Liver (tissue), 9 donors: ENCODE results near the gene KRTAP5-10. TPM values are rescaled to one million over a fixed set of nuclear protein-coding genes. Genes with fewer than 3 reads are reported as not detected.

ENCODE experiments used
- DNase-seq: peaks from one replicate; pipeline ENCODE4 v3.0.0-alpha.2; 2017; ENCODE audit warnings: low spot score
- H3K27ac ChIP-seq, 2 donors: one replicate each; pipeline ENCODE4 v1.7.0; 2013; ENCODE audit warnings: inconsistent platforms in 2 of 2, low read length in 2 of 2, control low read depth in 1 of 2, low read depth in 1 of 2, mild to moderate bottlenecking in 1 of 2
- H3K27me3 ChIP-seq, 4 donors: one replicate each; pipeline versions ENCODE4 v1.6.1 to v1.7.0; 2013; ENCODE audit warnings: low read length in 3 of 4, inconsistent platforms in 1 of 4, mild to moderate bottlenecking in 1 of 4, moderate library complexity in 1 of 4; ENCODE audit not compliant: control insufficient read depth in 4 of 4, insufficient read depth in 4 of 4
- H3K36me3 ChIP-seq, 4 donors: one replicate each; pipeline versions ENCODE4 v1.6.1 to v1.7.0; 2013; ENCODE audit warnings: low read length in 3 of 4, mild to moderate bottlenecking in 3 of 4, low read depth in 1 of 4, moderate library complexity in 1 of 4; ENCODE audit not compliant: control insufficient read depth in 4 of 4, insufficient read depth in 3 of 4
- H3K4me1 ChIP-seq, 4 donors: one replicate each; pipeline versions ENCODE4 v1.6.1 to v1.7.0; 2013; ENCODE audit warnings: low read length in 3 of 4, mild to moderate bottlenecking in 3 of 4, moderate library complexity in 1 of 4; ENCODE audit not compliant: control insufficient read depth in 4 of 4, insufficient read depth in 4 of 4
- H3K4me3 ChIP-seq, 3 donors: one replicate each; pipeline versions ENCODE4 v1.6.1 to v1.7.0; 2013; ENCODE audit warnings: low read length in 3 of 3, control low read depth in 1 of 3, low read depth in 1 of 3, mild to moderate bottlenecking in 1 of 3
- H3K9ac ChIP-seq, 2 donors: one replicate each; pipeline ENCODE4 v1.7.0; 2013; ENCODE audit warnings: low read length in 2 of 2, mild to moderate bottlenecking in 2 of 2, moderate library complexity in 2 of 2, control low read depth in 1 of 2, low read depth in 1 of 2
- H3K9me3 ChIP-seq, 4 donors: one replicate each; pipeline versions ENCODE4 v1.6.1 to v1.7.0; 2013; ENCODE audit warnings: low read length in 3 of 4; ENCODE audit not compliant: control insufficient read depth in 4 of 4
- ATF3 ChIP-seq: IDR thresholded peaks from 2 replicates; pipeline ENCODE4 v1.6.1; 2016; ENCODE audit warnings: antibody characterized with exemption
- CTCF ChIP-seq: fragments of 150-350 bp; IDR thresholded peaks from 2 replicates; pipeline ENCODE4 v1.5.1; 2017; ENCODE audit warnings: improper control_type of control experiment, low read depth, low read length; ENCODE audit not compliant: missing input control
- EGR1 ChIP-seq, 2 donors: IDR thresholded peaks; 2 replicates each; pipeline ENCODE4 v1.6.1; 2016 to 2018; ENCODE audit warnings: antibody characterized with exemption in 2 of 2, low read depth in 2 of 2
- FOXA1 ChIP-seq: IDR thresholded peaks from 2 replicates; pipeline ENCODE4 v1.6.1; 2016; ENCODE audit warnings: antibody characterized with exemption
- FOXA2 ChIP-seq: IDR thresholded peaks from 2 replicates; pipeline ENCODE4 v1.6.1; 2016; ENCODE audit warnings: antibody characterized with exemption
- GABPA ChIP-seq, 2 donors: IDR thresholded peaks in 1 of 2; conservative IDR thresholded peaks in 1 of 2; 2 replicates each; pipeline ENCODE4 v1.6.1; 2016; ENCODE audit warnings: antibody characterized with exemption in 2 of 2, mild to moderate bottlenecking in 1 of 2, moderate library complexity in 1 of 2
- HNF4A ChIP-seq, 2 donors: conservative IDR thresholded peaks; 2 replicates each; pipeline ENCODE4 v1.6.1; 2016; ENCODE audit warnings: antibody characterized with exemption in 2 of 2, mild to moderate bottlenecking in 2 of 2
- HNF4G ChIP-seq: IDR thresholded peaks from 2 replicates; pipeline ENCODE4 v1.6.1; 2016; ENCODE audit warnings: antibody characterized with exemption
- JUND ChIP-seq, 2 donors: IDR thresholded peaks; 2 replicates each; pipeline ENCODE4 v1.6.1; 2016; ENCODE audit warnings: antibody characterized with exemption in 2 of 2
- MAX ChIP-seq: IDR thresholded peaks from 2 replicates; pipeline ENCODE4 v1.6.1; 2016; ENCODE audit warnings: antibody characterized with exemption
- NR2F2 ChIP-seq: IDR thresholded peaks from 2 replicates; pipeline ENCODE4 v1.6.1; 2016; ENCODE audit warnings: antibody characterized with exemption
- RAD21 ChIP-seq, 2 donors: IDR thresholded peaks; 2 replicates each; pipeline ENCODE4 v1.6.1; 2016; ENCODE audit warnings: antibody characterized with exemption in 2 of 2, mild to moderate bottlenecking in 2 of 2
- REST ChIP-seq: IDR thresholded peaks from 2 replicates; pipeline ENCODE4 v1.6.1; 2016; ENCODE audit warnings: antibody characterized with exemption, mild to moderate bottlenecking
- RXRA ChIP-seq, 2 donors: IDR thresholded peaks; 2 replicates each; pipeline ENCODE4 v1.6.1; 2017 to 2018; ENCODE audit warnings: antibody characterized with exemption in 2 of 2, mild to moderate bottlenecking in 1 of 2
- SP1 ChIP-seq: IDR thresholded peaks from 2 replicates; pipeline ENCODE4 v1.6.1; 2018; ENCODE audit warnings: antibody characterized with exemption, mild to moderate bottlenecking
- TAF1 ChIP-seq: conservative IDR thresholded peaks from 2 replicates; pipeline ENCODE4 v1.6.1; 2016; ENCODE audit warnings: antibody characterized with exemption, mild to moderate bottlenecking
- YY1 ChIP-seq: IDR thresholded peaks from 2 replicates; pipeline ENCODE4 v1.6.1; 2016; ENCODE audit warnings: antibody characterized with exemption, mild to moderate bottlenecking
- ZBTB33 ChIP-seq: IDR thresholded peaks from 2 replicates; pipeline ENCODE4 v1.6.1; 2016; ENCODE audit warnings: antibody characterized with exemption
- WGBS: extraction: QIAGEN DNeasy Blood & Tissue Kit; methylation state at CpG from one replicate; pipeline ENCODE4 v1.1.7; 2013; 5-methylcytosine and 5-hydroxymethylcytosine counted together
- polyA plus RNA-seq, 2 donors: library from polyadenylated mRNA; stranded (reverse) in 1 of 2; unstranded in 1 of 2; fragments of 200-250 nt in 1 of 2; fragments of >200 nt in 1 of 2; fragmentation: Nextera tagmentation in 1 of 2; extraction: Ambion mirVana in 1 of 2; gene quantifications; one replicate each; pipeline versions ENCODE4 v1.2.1 to v1.2.3, GENCODE V29; 2013 to 2015
- total RNA-seq, 2 donors: library from RNA; depleted of rRNA; stranded (reverse); fragments of >200 nt; gene quantifications; one replicate each; pipeline ENCODE4 v1.2.3, GENCODE V29; 2014
- donor health status: healthy.
- donor health status: healthy.
- donor health status: healthy.
- donor health status: healthy.
- donor health status: healthy.

The KRTAP5-10 gene
- total and polyA plus RNA-seq, 4 donors: 0.14 TPM; not detected in 3

- Histone ChIP-seq H3K36me3 (no peaks in the 10 kb centered on the region), H3K4me1 (no peaks in the 10 kb centered on the region), H3K9me3 (no peaks in the 10 kb centered on the region), H3K27me3 (no peaks in the 10 kb centered on the region), H3K4me3 (no peak overlapping the region), H3K27ac (no peak overlapping the region), H3K9ac (no peak overlapping the region)
- WGBS: 95% methylated on average over 6 of the region's 6 CpGs
- DNase-seq: no peak
- no peak for TF ChIP-seq RAD21 (IDR thresholded peaks at IDR 0.05)
- TF ChIP-seq TAF1: no peak
- no peak for TF ChIP-seq JUND (IDR thresholded peaks at IDR 0.05)
- TF ChIP-seq ATF3: no peak
- no peak for TF ChIP-seq ZBTB33
- TF ChIP-seq MAX: no peak
- no peak for TF ChIP-seq GABPA (IDR thresholded peaks at IDR 0.05 in 1 of 2, conservative IDR thresholded peaks at IDR 0.05 in 1 of 2)
- TF ChIP-seq NR2F2: no peak
- TF ChIP-seq HNF4G: no peak
- TF ChIP-seq CTCF: no peak
- TF ChIP-seq REST: no peak
- no peak for TF ChIP-seq YY1
- TF ChIP-seq EGR1 (IDR thresholded peaks at IDR 0.05; ENCODE audit: low read depth in 2 of 2): no peak
- TF ChIP-seq FOXA2: no peak
- TF ChIP-seq FOXA1: no peak
- no peak for TF ChIP-seq RXRA (IDR thresholded peaks at IDR 0.05)
Measured at GRCh38 chr11:71554996-71555395, 10.4 kb upstream of the KRTAP5-10 start.

- DNase-seq: no peak
- Histone ChIP-seq H3K36me3 (no peaks in the 10 kb centered on the region), H3K27ac (no peak overlapping the region), H3K9ac (no peak overlapping the region), H3K4me1 (no peaks in the 10 kb centered on the region), H3K9me3 (no peaks in the 10 kb centered on the region), H3K27me3 (no peaks in the 10 kb centered on the region), H3K4me3 (no peak overlapping the region)
- 95% methylated on average over 11 of the region's 11 CpGs for WGBS
- TF ChIP-seq JUND (IDR thresholded peaks at IDR 0.05): no peak
- no peak for TF ChIP-seq FOXA2
- TF ChIP-seq GABPA (IDR thresholded peaks at IDR 0.05 in 1 of 2, conservative IDR thresholded peaks at IDR 0.05 in 1 of 2): no peak
- TF ChIP-seq FOXA1: no peak
- TF ChIP-seq TAF1: no peak
- TF ChIP-seq ATF3: no peak
- TF ChIP-seq RAD21 (IDR thresholded peaks at IDR 0.05): no peak
- TF ChIP-seq HNF4A (conservative IDR thresholded peaks at IDR 0.05): no peak
- TF ChIP-seq REST: no peak
- no peak for TF ChIP-seq SP1
- TF ChIP-seq CTCF: no peak
- no peak for TF ChIP-seq EGR1 (IDR thresholded peaks at IDR 0.05; ENCODE audit: low read depth in 2 of 2)
Measured at GRCh38 chr11:71555508-71555907, 9.9 kb upstream of the KRTAP5-10 start.
